Keratinocyte (primary cell): ENCODE results near the gene ADGRB2. TPM values are rescaled to one million over a fixed set of nuclear protein-coding genes. Genes with fewer than 3 reads are reported as not detected.

Source experiments
- DNase-seq: peaks from one replicate; pipeline ENCODE4 v3.0.0-alpha.2; 2011; ENCODE audit warnings: low read depth, missing footprints, low spot score
- FAIRE-seq: peaks from 2 replicates; lab custom pipeline; 2011; peaks lifted over from hg19 to GRCh38; lab: Jason Lieb, UNC
- H2AFZ ChIP-seq: 2 replicates; pipeline ENCODE4 v1.6.0; 2012; ENCODE audit warnings: low read length, control low read depth, inconsistent platforms; ENCODE audit not compliant: control insufficient read depth
- H3K27ac ChIP-seq: 2 replicates; pipeline ENCODE4 v1.5.1; 2011; ENCODE audit warnings: low read length; ENCODE audit not compliant: control insufficient read depth, insufficient read depth
- H3K27me3 ChIP-seq: 3 replicates; pipeline ENCODE4 v1.6.0; 2011; ENCODE audit warnings: low read length; ENCODE audit not compliant: control insufficient read depth, insufficient read depth; ENCODE audit errors: extremely low read depth
- H3K36me3 ChIP-seq, 2 experiments: 2 replicates in 1 of 2; 3 replicates in 1 of 2; pipeline ENCODE4 v1.5.1; 2011; ENCODE audit warnings: low read length in 2 of 2, mild to moderate bottlenecking in 1 of 2; ENCODE audit not compliant: control insufficient read depth in 2 of 2, insufficient read depth in 2 of 2; ENCODE audit errors: extremely low read depth in 1 of 2
- H3K4me1 ChIP-seq: 3 replicates; pipeline ENCODE4 v1.5.1; 2011; ENCODE audit warnings: low read length; ENCODE audit not compliant: control insufficient read depth, insufficient read depth; ENCODE audit errors: extremely low read depth
- H3K4me2 ChIP-seq: 3 replicates; pipeline ENCODE4 v1.6.0; 2011; ENCODE audit warnings: low read depth, low read length; ENCODE audit not compliant: control insufficient read depth, insufficient read depth; ENCODE audit errors: extremely low read depth
- H3K4me3 ChIP-seq, 3 experiments: fragments of 200-600 bp in 1 of 3; sonication (generic) in 1 of 3; 2 replicates in 2 of 3; 3 replicates in 1 of 3; pipeline ENCODE4 v1.5.1; 2011 to 2016; ENCODE audit warnings: low read length in 3 of 3, mild to moderate bottlenecking in 3 of 3, control low read depth in 2 of 3, inconsistent platforms in 1 of 3, low read depth in 1 of 3, mixed read lengths in 1 of 3, mixed run types in 1 of 3, moderate library complexity in 1 of 3; ENCODE audit not compliant: control insufficient read depth in 2 of 3, insufficient read depth in 2 of 3; ENCODE audit errors: extremely low read depth in 1 of 3
- H3K79me2 ChIP-seq: 2 replicates; pipeline ENCODE4 v1.6.0; 2012; ENCODE audit warnings: low read length; ENCODE audit not compliant: control insufficient read depth, insufficient read depth
- H3K9ac ChIP-seq: 3 replicates; pipeline ENCODE4 v1.6.0; 2011; ENCODE audit warnings: low read length; ENCODE audit not compliant: control insufficient read depth, insufficient read depth; ENCODE audit errors: extremely low read depth
- H3K9me1 ChIP-seq: 3 replicates; pipeline ENCODE4 v1.6.0; 2011; ENCODE audit warnings: low read length; ENCODE audit not compliant: control insufficient read depth, insufficient read depth; ENCODE audit errors: extremely low read depth
- H3K9me3 ChIP-seq: 2 replicates; pipeline ENCODE4 v1.5.1; 2012; ENCODE audit warnings: low read depth, low read length; ENCODE audit not compliant: control insufficient read depth
- H4K20me1 ChIP-seq: 3 replicates; pipeline ENCODE4 v1.6.0; 2011; ENCODE audit warnings: low read length; ENCODE audit not compliant: control insufficient read depth, insufficient read depth; ENCODE audit errors: extremely low read depth
- CTCF ChIP-seq, 3 experiments: IDR thresholded peaks in 1 of 3; conservative IDR thresholded peaks in 1 of 3; optimal IDR thresholded peaks in 1 of 3; 2 replicates in 2 of 3; 3 replicates in 1 of 3; pipeline versions ENCODE3 to v1.5.1; 2011; ENCODE audit warnings: low read length in 3 of 3, mild to moderate bottlenecking in 3 of 3, moderate library complexity in 2 of 3, control low read depth in 1 of 3, inconsistent platforms in 1 of 3; ENCODE audit not compliant: insufficient read depth in 2 of 3; ENCODE audit errors: extremely low read depth in 1 of 3
- EZH2 ChIP-seq: IDR thresholded peaks from one replicate; pipeline ENCODE4 v1.6.1; 2012; ENCODE audit warnings: inconsistent platforms, mild to moderate bottlenecking, low read length, moderate library complexity
- dilution Hi-C: fragments of 300-500 bp; cut with MboI; formaldehyde crosslinking; loops from one replicate; pipeline ENCODE4 v1.7.0; 2020; ENCODE audit warnings: low sequenced_read_pairs; ENCODE audit not compliant: extremely low pct_ligation_motif_present
- polyA plus RNA-seq, 5 experiments: library from polyadenylated mRNA; depleted of rRNA in 3 of 5; stranded (reverse) in 3 of 5; stranded (forward) in 1 of 5; unstranded in 1 of 5; fragments of >200 nt; gene quantifications; 1 replicate in 1 of 5; 2 replicates in 3 of 5; 3 replicates in 1 of 5; pipeline versions ENCODE4 v1.2.1 to v1.2.3, GENCODE V29; 2011 to 2012; ENCODE audit warnings: missing spikeins in 2 of 5, low read depth in 1 of 5, low replicate concordance in 1 of 5

ADGRB2 gene
- polyA plus RNA-seq, 1 donor (not counting 4 experiments of a cell fraction or from before 2014, with no cell fraction given): 0.68 TPM

GRCh38 chr1:31768939-31769704 lies 5.0 kb upstream of the ADGRB2 start:
- no peak for TF ChIP-seq EZH2
- no peak for TF ChIP-seq CTCF (optimal IDR thresholded peaks at IDR 0.05 in 1 of 3, IDR thresholded peaks at IDR 0.05 in 1 of 3, conservative IDR thresholded peaks at IDR 0.05 in 1 of 3; ENCODE audit: extremely low read depth in 1 of 3, insufficient read depth in 2 of 3, low read length in 3 of 3)
- Histone ChIP-seq H4K20me1 (no peaks in the 10 kb centered on the region), H3K9me1 (no peaks in the 10 kb centered on the region), H3K4me2 (no peak overlapping the region), H3K9ac (no peak overlapping the region), H3K27ac (no peak overlapping the region), H3K4me3 (no peak overlapping the region), H3K4me1 (peaks cover 4% of the 10 kb centered on the region), H3K79me2 (no peaks in the 10 kb centered on the region), H3K9me3 (no peaks in the 10 kb centered on the region), H2AFZ (no peak overlapping the region), H3K27me3 (peaks cover 36% of the 10 kb centered on the region), H3K36me3 (no peaks in the 10 kb centered on the region)
- no peak for DNase-seq
- FAIRE-seq: no peak
- dilution Hi-C loops: no loop called here

GRCh38 chr1:31768407-31768907 lies 4.3 kb upstream of the ADGRB2 start:
- H3K79me2 ChIP-seq: no peaks in the 10 kb centered on the region
- H3K27ac ChIP-seq: no peak overlapping the region
- H4K20me1 ChIP-seq: no peaks in the 10 kb centered on the region
- H3K4me3 ChIP-seq: no peak overlapping the region
- FAIRE-seq: no peak
- TF ChIP-seq EZH2: peak; percentile 21
- no peak for TF ChIP-seq CTCF (optimal IDR thresholded peaks at IDR 0.05 in 1 of 3, IDR thresholded peaks at IDR 0.05 in 1 of 3, conservative IDR thresholded peaks at IDR 0.05 in 1 of 3; ENCODE audit: extremely low read depth in 1 of 3, insufficient read depth in 2 of 3, low read length in 3 of 3)
- H3K4me1 ChIP-seq: peaks cover 6% of the 10 kb centered on the region
- no peak overlapping the region for H3K9ac ChIP-seq
- H3K9me3 ChIP-seq: no peaks in the 10 kb centered on the region
- peaks cover 31% of the 10 kb centered on the region for H3K27me3 ChIP-seq
- H2AFZ ChIP-seq: no peak overlapping the region
- DNase-seq: no peak
- no peaks in the 10 kb centered on the region for H3K9me1 ChIP-seq
- H3K36me3 ChIP-seq: no peaks in the 10 kb centered on the region
- dilution Hi-C loops: no loop called here
- no peak overlapping the region for H3K4me2 ChIP-seq
